ENCODE measurements around the gene FRMPD4. TPM values are rescaled to one million over a fixed set of nuclear protein-coding genes. Genes with fewer than 3 reads are reported as not detected.

FRMPD4 gene
- total RNA-seq, 1 experiment from 2014 or later = 1.4 TPM

GRCh38 chrX:12488220-12488619 is 349.9 kb downstream of the FRMPD4 start:
- no peak for DNase-seq (ENCODE audit: low spot score)
- ChIA-PET CTCF (interaction anchor here (2.6 kb wide), 1 partner anchor 10 kb away, joined by 9 read pairs; no protein-coding TSS in a partner anchor), POLR2A (no interaction called here)
- Mint-ChIP-seq H3K4me1 (peaks cover 9% of the 10 kb centered on the region), H3K36me3 (no peaks in the 10 kb centered on the region), H3K9me3 (no peaks in the 10 kb centered on the region), H3K27ac (no peak overlapping the region), H3K4me3 (no peak overlapping the region), H3K27me3 (ENCODE audit: low read depth) (no peaks in the 10 kb centered on the region)
- TF ChIP-seq ZNF512 (CRISPR knock-in tag; IDR thresholded peaks at IDR 0.05; ENCODE audit: borderline replicate concordance) = no peak
- TF ChIP-seq, protein P1, sequence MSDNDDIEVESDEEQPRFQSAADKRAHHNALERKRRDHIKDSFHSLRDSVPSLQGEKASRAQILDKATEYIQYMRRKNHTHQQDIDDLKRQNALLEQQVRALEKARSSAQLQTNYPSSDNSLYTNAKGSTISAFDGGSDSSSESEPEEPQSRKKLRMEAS (CRISPR knock-in tag; IDR thresholded peaks at IDR 0.05) = no peak
- no peak for TF ChIP-seq ERG (CRISPR knock-in tag; IDR thresholded peaks at IDR 0.05)
- no peak for TF ChIP-seq NR2C2 (CRISPR knock-in tag; IDR thresholded peaks at IDR 0.05)
- TF ChIP-seq FOXJ3 (CRISPR knock-in tag; IDR thresholded peaks at IDR 0.05; ENCODE audit: borderline replicate concordance) = no peak
- TF ChIP-seq TEAD1 (CRISPR knock-in tag; IDR thresholded peaks at IDR 0.05) = no peak
- TF ChIP-seq ZNF671 (CRISPR knock-in tag; IDR thresholded peaks at IDR 0.05) = no peak
- no peak for TF ChIP-seq ELF4 (CRISPR knock-in tag; IDR thresholded peaks at IDR 0.05; ENCODE audit: low read depth)
- TF ChIP-seq RORB (CRISPR knock-in tag; IDR thresholded peaks at IDR 0.05) = no peak
- no peak for TF ChIP-seq ZNF423 (CRISPR knock-in tag; IDR thresholded peaks at IDR 0.05)
- TF ChIP-seq NFYB (CRISPR knock-in tag; conservative IDR thresholded peaks at IDR 0.05; ENCODE audit: low read depth) = no peak
- no peak for TF ChIP-seq TEAD4 (CRISPR knock-in tag; IDR thresholded peaks at IDR 0.05)
- TF ChIP-seq E2F4 (CRISPR knock-in tag; IDR thresholded peaks at IDR 0.05; ENCODE audit: borderline replicate concordance, low read depth) = no peak
- no peak for ATAC-seq

DNA sequence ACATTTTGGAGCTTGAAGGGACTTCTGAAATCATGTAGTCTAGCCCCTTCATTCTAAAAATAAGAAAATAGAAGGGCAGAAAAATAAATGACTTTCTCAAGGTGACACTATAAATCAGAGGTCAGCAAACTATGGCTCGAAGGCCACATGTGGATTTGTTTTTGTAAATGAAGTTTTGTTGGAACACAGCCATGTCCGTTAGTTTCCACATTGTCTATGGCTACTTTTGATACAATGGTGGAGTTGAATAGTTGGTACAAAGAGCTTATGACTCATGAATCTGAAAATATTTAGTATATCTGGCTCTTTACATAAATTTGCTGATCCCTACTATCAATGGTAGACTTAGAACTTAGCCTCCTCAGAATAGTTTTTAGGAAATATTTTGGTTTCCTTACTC is 350.5 kb downstream of the FRMPD4 start:
- Mint-ChIP-seq H3K36me3 (no peaks in the 10 kb centered on the region), H3K4me3 (no peak overlapping the region), H3K9me3 (no peaks in the 10 kb centered on the region), H3K4me1 (peaks cover 9% of the 10 kb centered on the region), H3K27me3 (ENCODE audit: low read depth) (no peaks in the 10 kb centered on the region), H3K27ac (no peak overlapping the region)
- ChIA-PET CTCF (interaction anchor here (2.6 kb wide), 1 partner anchor 9 kb away, joined by 9 read pairs; no protein-coding TSS in a partner anchor), POLR2A (no interaction called here)
- TF ChIP-seq, protein P2, sequence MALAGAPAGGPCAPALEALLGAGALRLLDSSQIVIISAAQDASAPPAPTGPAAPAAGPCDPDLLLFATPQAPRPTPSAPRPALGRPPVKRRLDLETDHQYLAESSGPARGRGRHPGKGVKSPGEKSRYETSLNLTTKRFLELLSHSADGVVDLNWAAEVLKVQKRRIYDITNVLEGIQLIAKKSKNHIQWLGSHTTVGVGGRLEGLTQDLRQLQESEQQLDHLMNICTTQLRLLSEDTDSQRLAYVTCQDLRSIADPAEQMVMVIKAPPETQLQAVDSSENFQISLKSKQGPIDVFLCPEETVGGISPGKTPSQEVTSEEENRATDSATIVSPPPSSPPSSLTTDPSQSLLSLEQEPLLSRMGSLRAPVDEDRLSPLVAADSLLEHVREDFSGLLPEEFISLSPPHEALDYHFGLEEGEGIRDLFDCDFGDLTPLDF (CRISPR knock-in tag; IDR thresholded peaks at IDR 0.05) = no peak
- TF ChIP-seq ZNF232 (CRISPR knock-in tag; IDR thresholded peaks at IDR 0.05) = no peak
- DNase-seq (ENCODE audit: low spot score) = no peak
- ATAC-seq = no peak

DNA sequence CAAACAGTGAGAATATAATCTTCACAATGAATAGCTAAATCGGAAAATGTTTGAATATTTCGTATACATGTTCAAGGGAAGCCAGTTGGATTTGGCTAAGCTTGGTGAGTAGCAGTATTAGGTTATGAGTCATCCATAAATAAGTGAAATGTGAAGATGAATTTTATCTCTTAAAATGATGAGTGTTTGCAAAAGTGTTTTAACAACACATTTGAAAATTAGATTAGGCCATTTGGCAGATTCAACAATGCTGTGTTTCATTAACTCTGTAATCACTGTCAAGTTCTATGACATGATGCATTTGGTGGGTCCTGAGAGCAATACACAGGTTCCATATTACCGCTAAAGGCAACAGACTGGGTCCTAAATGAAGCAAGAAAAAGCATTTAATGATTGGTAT is 351.1 kb downstream of the FRMPD4 start:
- Mint-ChIP-seq H3K27me3 (ENCODE audit: low read depth) (no peaks in the 10 kb centered on the region), H3K9me3 (no peaks in the 10 kb centered on the region), H3K4me3 (no peak overlapping the region), H3K27ac (no peak overlapping the region), H3K4me1 (peaks cover 9% of the 10 kb centered on the region), H3K36me3 (no peaks in the 10 kb centered on the region)
- CTCF ChIA-PET = interaction anchor here (2.6 kb wide), 1 partner anchor 8 kb away, joined by 9 read pairs; no protein-coding TSS in a partner anchor
- POLR2A ChIA-PET = no interaction called here
- TF ChIP-seq CREB1 (CRISPR knock-in tag; IDR thresholded peaks at IDR 0.05) = no peak
- no peak for DNase-seq (ENCODE audit: low spot score)
- no peak for ATAC-seq

Measured in WTC11 (cell line).